Thymus (tissue), 11 donors: ENCODE measurements around the gene CLSTN2. TPM values are rescaled to one million over a fixed set of nuclear protein-coding genes. Genes with fewer than 3 reads are reported as not detected.

Experiments used
- DNase-seq, 9 donors: peaks; one replicate each; pipeline ENCODE4 v3.0.0-alpha.2; 2013; ENCODE audit warnings: low spot score in 9 of 9, low read depth in 6 of 9, missing footprints in 1 of 9
- H3K27ac ChIP-seq, 2 donors: one replicate each; pipeline ENCODE4 v1.5.1; 2013; ENCODE audit warnings: control low read depth in 1 of 2, low read depth in 1 of 2, low read length in 1 of 2, mild to moderate bottlenecking in 1 of 2, moderate library complexity in 1 of 2
- H3K27me3 ChIP-seq, 2 donors: one replicate each; pipeline ENCODE4 v1.5.1; 2013; ENCODE audit warnings: low read length in 1 of 2; ENCODE audit not compliant: control insufficient read depth in 2 of 2, insufficient read depth in 1 of 2
- H3K36me3 ChIP-seq, 2 donors: one replicate each; pipeline ENCODE4 v1.5.1; 2013; ENCODE audit warnings: low read length in 1 of 2, mild to moderate bottlenecking in 1 of 2, moderate library complexity in 1 of 2; ENCODE audit not compliant: control insufficient read depth in 2 of 2, insufficient read depth in 2 of 2
- H3K4me1 ChIP-seq, 2 donors: one replicate each; pipeline ENCODE4 v1.5.1; 2013; ENCODE audit warnings: low read length in 2 of 2; ENCODE audit not compliant: control insufficient read depth in 2 of 2, insufficient read depth in 2 of 2
- H3K4me3 ChIP-seq, 2 donors: one replicate each; pipeline ENCODE4 v1.5.1; 2013; ENCODE audit warnings: low read length in 2 of 2, control low read depth in 1 of 2, mild to moderate bottlenecking in 1 of 2
- H3K9me3 ChIP-seq, 2 donors: one replicate each; pipeline ENCODE4 v1.5.1; 2013; ENCODE audit warnings: low read length in 1 of 2, mild to moderate bottlenecking in 1 of 2; ENCODE audit not compliant: control insufficient read depth in 2 of 2, insufficient read depth in 1 of 2
- WGBS: extraction: QIAGEN DNeasy Blood & Tissue Kit; methylation state at CpG from one replicate; pipeline ENCODE4 v1.1.7; 2013; 5-methylcytosine and 5-hydroxymethylcytosine counted together
- polyA plus RNA-seq: library from polyadenylated mRNA; stranded (reverse); fragments of 200-250 nt; gene quantifications from one replicate; pipeline ENCODE4 v1.2.3, GENCODE V29; 2013
- total RNA-seq: library from RNA; stranded (reverse); fragments of 120-200 nt; gene quantifications from one replicate; pipeline ENCODE4 v1.2.4, GENCODE V29; 2013
- donor health status: healthy.

Gene CLSTN2
- total and polyA plus RNA-seq, 2 donors, result 0.25 to 0.61 TPM

DNA sequence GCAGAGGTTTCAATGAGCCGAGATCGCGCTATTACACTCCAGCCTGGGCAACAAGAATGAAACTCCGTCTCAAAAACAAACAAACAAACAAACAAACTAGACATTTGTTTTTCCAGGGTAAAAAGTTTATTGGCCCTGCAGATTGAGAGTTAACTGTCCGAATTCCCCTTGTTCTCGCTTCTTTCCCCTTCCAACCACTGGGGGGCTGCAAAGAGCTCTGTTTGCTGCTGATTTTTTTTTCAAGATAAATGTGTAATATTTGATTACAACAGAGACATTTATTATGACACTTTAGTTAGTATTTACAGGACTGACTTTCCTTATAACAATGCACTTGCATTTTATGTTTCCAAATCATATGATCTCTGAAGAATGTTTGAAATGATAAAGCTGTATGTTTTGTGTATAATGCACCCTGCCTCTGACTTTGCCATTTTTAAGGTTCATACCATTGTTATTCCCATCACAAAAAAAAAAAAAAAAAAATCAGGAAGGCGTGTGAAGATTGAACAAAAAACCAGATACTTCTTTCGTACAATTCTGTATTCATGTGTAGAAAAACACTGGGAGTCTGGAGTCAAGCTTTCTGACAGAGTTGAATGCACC, 2.8 kb downstream of the CLSTN2 start:
- Histone ChIP-seq H3K4me3 (no peak overlapping the region), H3K4me1 (peaks cover 2 to 8% of the 10 kb centered on the region in 2 donors), H3K27me3 (peaks cover 36 to 49% of the 10 kb centered on the region in 2 donors), H3K36me3 (no peaks in the 10 kb centered on the region), H3K27ac (no peak overlapping the region), H3K9me3 (no peaks in the 10 kb centered on the region)
- DNase-seq, result peak in 3 of 9 donors; percentile 5 to 18 (median 12)
- 13% methylated on average over 8 of the region's 8 CpGs for WGBS

DNA sequence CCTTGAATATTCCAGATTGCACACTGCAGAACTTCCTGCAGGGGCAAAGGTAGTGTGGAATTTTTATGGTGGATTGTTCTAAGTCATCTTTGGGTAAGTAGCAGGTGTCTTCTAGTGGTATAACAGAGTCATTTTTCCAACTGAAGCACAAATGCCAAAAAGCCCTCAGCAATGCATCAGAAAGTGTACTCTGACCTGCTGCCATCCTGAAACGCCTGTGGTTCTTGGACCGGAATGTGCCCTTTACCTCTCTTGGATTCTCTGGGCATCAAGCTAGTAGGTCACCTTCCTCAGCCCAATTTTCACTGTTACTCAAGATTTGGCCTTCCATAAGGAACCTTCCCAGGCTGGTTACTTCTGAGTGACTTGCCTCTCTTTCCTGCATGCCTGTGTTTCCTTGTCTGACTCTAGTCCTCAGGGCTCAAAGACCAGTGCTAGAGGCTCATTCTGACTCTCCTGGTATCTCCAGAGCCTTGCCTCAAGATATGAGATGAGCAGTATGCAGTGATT, 4.8 kb downstream of the CLSTN2 start:
- Histone ChIP-seq H3K4me3 (no peak overlapping the region), H3K27me3 (peaks cover 20 to 30% of the 10 kb centered on the region in 2 donors), H3K27ac (no peak overlapping the region), H3K36me3 (no peaks in the 10 kb centered on the region), H3K4me1 (peaks cover 2 to 8% of the 10 kb centered on the region in 2 donors), H3K9me3 (no peaks in the 10 kb centered on the region)
- DNase-seq, result no peak
- WGBS, result 83% methylated on average over 2 of the region's 2 CpGs

DNA sequence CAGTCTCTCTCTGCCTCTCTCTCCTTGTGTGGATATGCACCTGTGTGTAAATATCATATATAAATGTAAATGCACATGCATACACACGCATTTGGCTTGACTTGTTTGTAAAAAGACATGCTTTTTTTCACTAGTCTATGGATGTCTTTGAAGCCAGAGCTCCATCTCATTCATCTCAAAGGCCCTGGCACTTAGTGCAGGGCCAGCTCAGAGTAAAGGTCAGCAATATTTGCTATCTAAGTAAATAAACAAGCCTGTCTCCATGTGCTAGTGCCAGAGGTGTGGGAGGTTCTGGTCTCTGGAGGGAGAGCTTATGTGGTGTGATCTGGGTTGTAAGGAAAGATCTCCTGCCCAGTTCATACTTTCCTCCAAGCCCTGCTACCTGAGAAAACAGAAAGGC, 5.6 kb downstream of the CLSTN2 start:
- WGBS, result 69% methylated on average over 1 of the region's 1 CpG

DNA sequence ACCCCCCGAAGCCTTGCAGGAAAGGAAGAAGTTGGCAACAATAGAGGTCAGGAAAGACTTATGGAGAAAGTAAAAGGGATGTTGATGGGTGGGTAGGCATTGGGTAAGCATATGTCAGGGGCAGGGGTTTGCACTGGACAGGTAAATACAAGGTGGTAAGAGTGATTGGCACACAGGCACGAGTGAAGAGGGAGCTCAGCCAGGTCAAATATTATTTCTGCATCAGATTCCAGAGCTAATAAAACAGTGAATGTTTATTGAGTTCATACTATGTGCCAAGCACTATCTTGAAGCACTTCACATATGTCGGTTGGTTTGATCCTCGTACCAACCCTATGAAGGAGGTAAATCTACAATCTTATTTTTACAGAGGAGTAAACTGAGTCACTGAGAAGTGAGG, 6.6 kb downstream of the CLSTN2 start:
- Histone ChIP-seq H3K4me1 (no peaks in the 10 kb centered on the region), H3K4me3 (no peak overlapping the region), H3K27ac (no peak overlapping the region), H3K27me3 (peaks cover 4 to 12% of the 10 kb centered on the region in 2 donors), H3K36me3 (no peaks in the 10 kb centered on the region), H3K9me3 (no peaks in the 10 kb centered on the region)
- 82% methylated on average over 4 of the region's 4 CpGs for WGBS
- no peak for DNase-seq

More for the DNA sequence above, 5.6 kb downstream of the CLSTN2 start:
- Histone ChIP-seq H3K4me1 (peaks cover 0 to 7% of the 10 kb centered on the region in 2 donors), H3K36me3 (no peaks in the 10 kb centered on the region), H3K27ac (no peak overlapping the region), H3K27me3 (peaks cover 13 to 21% of the 10 kb centered on the region in 2 donors), H3K4me3 (no peak overlapping the region), H3K9me3 (no peaks in the 10 kb centered on the region)
- DNase-seq, result no peak

DNA sequence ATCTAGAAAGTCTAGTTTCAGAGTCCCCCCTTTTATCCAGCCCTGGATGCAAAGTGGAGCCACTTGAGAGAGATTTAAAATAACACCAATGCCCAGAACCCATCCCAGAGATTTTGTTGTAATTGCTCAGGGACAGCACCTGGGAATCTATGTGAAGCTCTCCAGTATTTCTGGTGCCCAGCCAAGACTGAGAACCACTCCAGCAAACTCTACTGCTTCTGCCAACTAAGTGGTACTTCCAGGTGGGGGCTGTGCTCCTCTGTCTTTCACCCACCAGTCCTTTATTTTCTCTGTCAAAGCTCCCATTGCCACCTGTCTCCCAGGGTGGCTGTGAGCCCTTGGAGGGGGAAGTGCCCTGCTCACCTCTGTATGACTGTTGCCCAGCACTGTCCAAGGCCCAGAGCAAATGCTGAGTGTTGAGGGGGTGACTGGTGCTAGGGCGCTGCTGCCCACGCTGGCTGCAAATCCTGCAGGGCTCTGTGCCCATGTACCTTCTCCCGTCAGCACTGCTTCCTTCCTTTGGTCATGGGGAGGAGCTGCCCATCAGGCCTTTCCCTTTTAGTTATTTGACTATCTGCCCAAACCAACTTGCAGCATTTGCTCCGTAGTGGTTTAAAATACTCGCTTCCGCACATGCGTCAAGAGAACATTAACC, 9.4 kb downstream of the CLSTN2 start:
- WGBS, result 90% methylated on average over 7 of the region's 7 CpGs

DNA sequence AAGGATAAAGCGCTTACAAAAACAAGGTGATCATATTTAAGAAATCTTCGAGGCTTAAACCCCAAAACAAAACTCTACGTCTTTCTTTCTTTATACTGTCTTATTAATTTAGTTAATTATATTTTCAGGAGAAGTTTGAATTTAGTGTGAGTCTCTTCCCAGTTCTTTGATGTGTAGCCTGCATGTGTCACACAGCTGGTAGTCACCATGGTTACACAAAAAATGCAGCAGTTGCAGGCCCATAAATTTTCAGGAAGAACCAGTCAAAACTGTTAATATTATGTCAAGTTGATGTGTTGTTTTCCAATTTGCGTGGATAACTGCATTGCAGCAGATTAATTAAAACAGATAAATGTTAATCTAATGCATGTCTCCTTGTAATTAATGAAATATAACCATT, 10.4 kb downstream of the CLSTN2 start:
- H3K27ac ChIP-seq, result no peak overlapping the region
- WGBS, result 94% methylated on average over 4 of the region's 4 CpGs
- no peaks in the 10 kb centered on the region for H3K4me1 ChIP-seq
- no peaks in the 10 kb centered on the region for H3K36me3 ChIP-seq
- H3K9me3 ChIP-seq, result no peaks in the 10 kb centered on the region
- DNase-seq, result no peak
- no peak overlapping the region for H3K4me3 ChIP-seq
- no peaks in the 10 kb centered on the region for H3K27me3 ChIP-seq

More for the DNA sequence above, 9.4 kb downstream of the CLSTN2 start:
- Histone ChIP-seq H3K27me3 (no peaks in the 10 kb centered on the region), H3K27ac (no peak overlapping the region), H3K9me3 (no peaks in the 10 kb centered on the region), H3K36me3 (no peaks in the 10 kb centered on the region), H3K4me3 (no peak overlapping the region), H3K4me1 (no peaks in the 10 kb centered on the region)
- DNase-seq, result no peak

DNA sequence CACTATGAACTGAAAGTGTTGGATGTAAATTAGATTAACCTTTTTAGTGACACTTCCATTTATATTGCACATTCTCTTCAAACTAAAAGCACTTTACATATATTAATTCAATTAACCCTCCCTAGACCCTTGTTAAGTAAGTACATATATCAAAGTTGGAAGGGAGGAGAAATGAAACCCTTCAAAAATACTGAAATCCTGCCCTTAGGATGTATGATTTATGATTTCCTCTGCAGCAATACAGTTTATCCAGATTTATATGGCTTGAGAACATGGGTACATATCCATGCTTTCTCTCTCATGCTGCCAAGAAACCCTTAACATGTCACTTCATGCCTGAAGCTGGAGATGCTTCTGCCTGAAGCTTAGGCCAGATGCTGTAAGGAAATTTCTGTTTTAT, 11.0 kb downstream of the CLSTN2 start:
- H3K4me1 ChIP-seq, result no peaks in the 10 kb centered on the region
- no peak overlapping the region for H3K4me3 ChIP-seq
- DNase-seq, result no peak
- no peak overlapping the region for H3K27ac ChIP-seq
- H3K27me3 ChIP-seq, result no peaks in the 10 kb centered on the region
- no peaks in the 10 kb centered on the region for H3K9me3 ChIP-seq
- H3K36me3 ChIP-seq, result no peaks in the 10 kb centered on the region

DNA sequence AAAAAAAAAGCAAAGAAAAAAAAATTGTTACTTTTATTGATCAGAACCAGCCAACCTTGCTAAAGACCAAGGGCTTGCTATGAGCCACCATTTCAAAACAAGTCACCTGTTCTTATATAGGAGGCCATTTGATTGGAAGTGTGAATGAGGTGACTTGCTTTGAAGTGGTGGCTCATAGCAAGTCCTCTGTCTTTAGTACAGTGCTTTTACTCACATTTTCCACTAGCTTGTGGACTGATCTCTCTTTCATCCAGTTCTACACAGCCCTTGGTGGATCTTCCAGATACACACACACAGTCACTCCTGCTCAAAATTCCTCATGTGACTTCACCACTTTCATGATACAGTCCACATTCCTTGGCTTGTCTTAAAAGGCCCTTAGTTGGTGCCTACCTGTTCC, 13.5 kb downstream of the CLSTN2 start:
- Histone ChIP-seq H3K4me3 (no peak overlapping the region), H3K36me3 (no peaks in the 10 kb centered on the region), H3K27me3 (no peaks in the 10 kb centered on the region), H3K9me3 (no peaks in the 10 kb centered on the region), H3K27ac (no peak overlapping the region), H3K4me1 (no peaks in the 10 kb centered on the region)
- no peak for DNase-seq

DNA sequence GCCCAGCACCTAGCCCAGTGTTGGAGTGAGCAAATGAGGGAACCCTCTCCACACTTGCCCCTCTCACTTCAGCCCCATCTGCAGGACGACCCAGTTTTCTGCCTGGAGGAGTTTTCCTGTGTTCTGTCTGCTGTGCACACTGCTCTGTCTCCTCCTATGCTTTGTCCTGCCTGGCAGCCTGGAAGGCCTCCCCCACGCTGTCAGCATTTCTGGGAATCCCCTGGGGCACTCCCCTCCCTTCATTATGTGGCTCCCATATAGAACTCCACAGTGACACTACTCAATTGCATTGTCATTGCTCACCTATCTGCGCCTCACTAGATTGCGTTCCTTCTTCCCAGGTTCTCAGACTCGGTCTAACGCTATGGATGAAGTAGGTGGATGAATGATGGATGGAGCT, 13.9 kb downstream of the CLSTN2 start:
- H3K27me3 ChIP-seq, result no peaks in the 10 kb centered on the region
- no peak for DNase-seq
- 83% methylated on average over 6 of the region's 6 CpGs for WGBS
- H3K36me3 ChIP-seq, result no peaks in the 10 kb centered on the region
- no peak overlapping the region for H3K27ac ChIP-seq
- no peaks in the 10 kb centered on the region for H3K4me1 ChIP-seq
- no peaks in the 10 kb centered on the region for H3K9me3 ChIP-seq
- no peak overlapping the region for H3K4me3 ChIP-seq
